ENCODE data around the gene MGAT4A. TPM values are rescaled to one million over a fixed set of nuclear protein-coding genes. Genes with fewer than 3 reads are reported as not detected.
A peak's percentile ranks its signal among the peaks of the same experiment; 100 is the strongest.

MGAT4A gene
- total RNA-seq, 8 experiments from 2014 or later: 0.87 to 52.7 (median 14.8) TPM

- Histone ChIP-seq H3K27ac (no peak overlapping the region), H3K4me3 (no peak overlapping the region), H3K4me1 (replicated peaks in 1 of 2) (no peaks in the 10 kb centered on the region)
- ATAC-seq (replicated peaks in 6 of 8): no peak
- 47 to 100% (median 77%) methylated on average over 1 to 5 of the region's 5 CpGs; no CpG with 5 or more reads in 1 of the 10 experiments for WGBS, 10 experiments
- in situ Hi-C loops (cut with MboI; ENCODE audit: low pct_unique_long_range_greater_than_20kb in 2 of 9, low sequenced_read_pairs in 9 of 9, unreplicated experiment in 9 of 9): no loop called here
These were observed 27.2 kb downstream of the MGAT4A start for GRCh38 chr2:98703738-98704137.

- Histone ChIP-seq H3K4me1 (replicated peaks in 1 of 2) (no peaks in the 10 kb centered on the region), H3K27ac (no peak overlapping the region), H3K4me3 (no peak overlapping the region)
- ATAC-seq (replicated peaks in 6 of 8): no peak
- in situ Hi-C loops (cut with MboI; ENCODE audit: low pct_unique_long_range_greater_than_20kb in 2 of 9, low sequenced_read_pairs in 9 of 9, unreplicated experiment in 9 of 9): no loop called here
- WGBS, 10 experiments: 11 to 100% (median 84%) methylated on average over 2 to 6 of the region's 6 CpGs
These were observed 27.9 kb downstream of the MGAT4A start for GRCh38 chr2:98702858-98703620.

DNA sequence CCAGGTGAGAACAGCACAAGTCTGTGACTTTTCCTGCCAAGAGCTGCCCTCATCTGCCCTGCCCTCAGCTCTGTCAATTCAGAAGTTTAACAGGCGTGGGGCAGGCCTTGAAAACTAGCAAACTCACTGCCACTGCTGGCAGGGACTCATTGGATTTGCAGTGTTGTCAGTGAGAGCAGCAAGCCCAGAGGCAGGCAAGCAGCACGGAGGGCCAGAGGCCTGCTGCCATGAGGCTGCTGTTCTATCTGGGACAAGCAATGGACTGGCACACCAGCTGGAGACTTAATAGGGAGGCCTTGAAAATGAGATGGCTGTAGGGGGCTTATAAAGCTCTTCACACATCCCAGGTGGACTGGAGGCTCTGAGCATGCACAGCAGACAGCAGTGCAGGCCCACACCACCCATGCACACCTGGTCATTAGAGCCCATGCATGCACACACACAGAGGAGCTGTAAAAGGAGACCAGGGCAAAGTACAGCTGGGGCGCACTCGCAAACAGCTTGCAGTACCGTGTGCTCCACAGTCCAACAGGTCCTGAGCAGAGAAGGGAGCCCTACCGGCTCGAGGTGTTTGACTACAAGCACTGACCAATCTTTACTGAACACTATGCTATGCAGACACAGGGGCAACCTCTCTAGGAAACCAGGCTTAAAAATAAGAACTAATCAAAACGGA is 28.7 kb downstream of the MGAT4A start:
- no peaks in the 10 kb centered on the region for H3K4me1 ChIP-seq (replicated peaks in 1 of 2)
- ATAC-seq (replicated peaks in 6 of 8): peak in 2 of 8 experiments; percentile 21 to 30
- in situ Hi-C loops (cut with MboI; ENCODE audit: low pct_unique_long_range_greater_than_20kb in 2 of 9, low sequenced_read_pairs in 9 of 9, unreplicated experiment in 9 of 9): no loop called here
- 17 to 100% (median 71%) methylated on average over 1 to 7 of the region's 8 CpGs for WGBS, 10 experiments
- H3K4me3 ChIP-seq: no peak overlapping the region
- H3K27ac ChIP-seq: no peak overlapping the region

GRCh38 chr2:98701230-98701629 is 29.7 kb downstream of the MGAT4A start:
- ATAC-seq (replicated peaks in 6 of 8): no peak
- 89 to 100% (median 90%) methylated on average over 1 of the region's 1 CpG; no CpG with 5 or more reads in 5 of the 10 experiments for WGBS, 10 experiments
- Histone ChIP-seq H3K4me3 (no peak overlapping the region), H3K27ac (no peak overlapping the region), H3K4me1 (replicated peaks in 1 of 2) (no peaks in the 10 kb centered on the region)
- in situ Hi-C loops (cut with MboI; ENCODE audit: low pct_unique_long_range_greater_than_20kb in 2 of 9, low sequenced_read_pairs in 9 of 9, unreplicated experiment in 9 of 9): no loop called here

DNA sequence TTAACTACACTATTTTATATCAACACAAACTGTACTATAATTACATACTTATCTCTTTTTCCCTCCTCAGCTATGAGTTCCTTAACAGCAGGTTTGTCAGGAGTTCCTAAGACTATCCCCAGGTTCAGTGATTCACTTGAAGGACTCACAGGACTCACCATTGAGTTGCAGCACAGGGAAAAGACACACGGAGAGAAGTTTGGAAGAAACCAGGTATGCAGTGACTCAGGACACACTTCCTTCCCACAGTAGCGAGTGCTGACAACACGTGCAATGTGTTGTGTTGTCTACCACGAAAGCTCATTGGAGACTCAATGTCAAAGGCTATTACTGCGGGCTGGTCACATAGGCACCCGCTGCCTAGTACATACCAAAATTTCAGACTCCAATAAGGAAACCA is 32.0 kb downstream of the MGAT4A start:
- WGBS, 10 experiments: 57 to 100% (median 88%) methylated on average over 1 to 6 of the region's 6 CpGs; no CpG with 5 or more reads in 1 of the 10 experiments
- Histone ChIP-seq H3K27ac (no peak overlapping the region), H3K4me1 (replicated peaks in 1 of 2) (no peaks in the 10 kb centered on the region), H3K4me3 (no peak overlapping the region)
- in situ Hi-C loops (cut with MboI; ENCODE audit: low pct_unique_long_range_greater_than_20kb in 2 of 9, low sequenced_read_pairs in 9 of 9, unreplicated experiment in 9 of 9): no loop called here
- ATAC-seq (replicated peaks in 6 of 8): no peak

GRCh38 chr2:98697651-98698337 is 33.1 kb downstream of the MGAT4A start:
- WGBS, 10 experiments: 13 to 94% (median 65%) methylated on average over 1 to 5 of the region's 5 CpGs
- no peak for ATAC-seq (replicated peaks in 6 of 8)
- no peak overlapping the region for H3K4me3 ChIP-seq
- no peak overlapping the region for H3K27ac ChIP-seq
- in situ Hi-C loops (cut with MboI; ENCODE audit: low pct_unique_long_range_greater_than_20kb in 2 of 9, low sequenced_read_pairs in 9 of 9, unreplicated experiment in 9 of 9): no loop called here
- no peaks in the 10 kb centered on the region for H3K4me1 ChIP-seq (replicated peaks in 1 of 2)

GRCh38 chr2:98696200-98696599 is 34.7 kb downstream of the MGAT4A start:
- H3K4me1 ChIP-seq (replicated peaks in 1 of 2): peaks cover 0 to under 1% of the 10 kb centered on the region in 2 donors
- WGBS, 10 experiments: 49 to 96% (median 89%) methylated on average over 1 to 4 of the region's 4 CpGs; no CpG with 5 or more reads in 3 of the 10 experiments
- no peak overlapping the region for H3K4me3 ChIP-seq
- ATAC-seq (replicated peaks in 6 of 8): no peak
- in situ Hi-C loops (cut with MboI; ENCODE audit: low pct_unique_long_range_greater_than_20kb in 2 of 9, low sequenced_read_pairs in 9 of 9, unreplicated experiment in 9 of 9): no loop called here
- H3K27ac ChIP-seq: no peak overlapping the region

- WGBS, 10 experiments: 40 to 100% (median 89%) methylated on average over 1 to 3 of the region's 3 CpGs; no CpG with 5 or more reads in 6 of the 10 experiments
These were observed 35.7 kb downstream of the MGAT4A start for GRCh38 chr2:98695255-98695654.

DNA sequence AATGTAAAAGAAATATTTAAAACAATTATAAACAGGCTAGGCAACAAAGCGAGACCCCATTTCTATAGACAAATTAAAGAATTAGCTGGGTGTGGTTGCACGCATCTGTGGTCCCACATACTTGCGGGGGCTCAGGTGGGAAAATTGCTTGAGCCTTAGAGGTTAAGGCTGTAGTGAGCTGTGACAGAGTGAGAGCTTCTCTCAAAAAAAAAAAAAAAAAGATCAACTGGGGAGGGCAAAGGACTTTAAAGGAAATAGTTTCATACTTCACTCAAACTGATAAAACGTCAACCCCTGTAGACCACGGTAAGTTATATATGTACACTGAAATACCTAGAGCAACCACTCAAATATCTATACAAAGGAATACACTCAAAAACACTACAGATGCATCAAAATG is 37.5 kb downstream of the MGAT4A start:
- in situ Hi-C loops (cut with MboI; ENCODE audit: low pct_unique_long_range_greater_than_20kb in 2 of 9, low sequenced_read_pairs in 9 of 9, unreplicated experiment in 9 of 9): no loop called here
- 77 to 100% (median 95%) methylated on average over 3 to 5 of the region's 5 CpGs for WGBS, 10 experiments
- no peak for ATAC-seq (replicated peaks in 6 of 8)

More at GRCh38 chr2:98695255-98695654, 35.7 kb downstream of the MGAT4A start:
- ATAC-seq (replicated peaks in 6 of 8): peak in 3 of 8 experiments; percentile 44 to 73 (median 62)
- in situ Hi-C loops (cut with MboI; ENCODE audit: low pct_unique_long_range_greater_than_20kb in 2 of 9, low sequenced_read_pairs in 9 of 9, unreplicated experiment in 9 of 9): no loop called here
- H3K4me1 ChIP-seq (replicated peaks in 1 of 2): peaks cover 0 to 3% of the 10 kb centered on the region in 2 donors
- no peak overlapping the region for H3K4me3 ChIP-seq
- H3K27ac ChIP-seq: no peak overlapping the region

DNA sequence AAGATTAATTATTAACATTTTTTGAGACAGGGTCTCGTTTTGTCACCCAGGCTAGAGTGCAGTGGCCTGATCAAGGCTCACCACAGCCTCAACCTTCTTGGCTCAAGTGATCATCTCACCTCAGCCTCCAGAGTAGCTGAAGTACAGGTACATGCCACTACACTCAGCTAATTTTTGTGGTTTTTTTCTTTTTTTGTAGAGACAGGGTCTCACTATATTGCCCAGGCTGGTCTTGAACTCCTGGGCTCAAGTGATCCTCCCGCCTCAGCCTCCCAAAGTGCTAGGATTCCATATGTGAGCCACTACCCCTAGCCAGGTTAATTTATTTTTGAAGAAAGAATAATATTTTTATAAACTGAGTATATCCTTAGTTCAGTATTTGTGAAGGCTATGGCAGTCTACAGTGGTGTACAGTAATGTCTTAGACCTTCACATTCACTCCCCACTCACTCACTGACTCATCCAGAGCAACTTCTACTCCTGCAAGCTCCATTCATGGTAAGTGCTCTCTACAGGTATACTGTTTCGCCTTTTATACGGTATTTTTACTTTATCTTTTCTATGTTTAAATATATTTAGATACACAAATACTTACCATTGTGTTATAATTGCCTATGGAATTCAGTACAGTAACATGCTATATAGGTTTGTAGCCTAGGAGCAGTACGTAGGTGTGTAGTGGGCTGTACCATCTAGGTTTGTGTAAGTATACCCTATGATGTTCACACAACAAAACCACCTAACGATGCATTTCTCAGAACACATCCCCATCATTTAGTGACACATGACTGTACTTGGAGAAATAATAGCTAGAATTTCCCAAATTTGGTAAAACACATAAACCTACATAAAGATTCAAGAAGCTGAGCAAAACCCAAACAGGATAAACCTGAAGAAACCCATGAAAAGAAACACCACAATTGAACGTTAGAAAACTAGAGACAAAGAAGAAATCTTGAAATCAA is 38.6 kb downstream of the MGAT4A start:
- in situ Hi-C loops (cut with MboI; ENCODE audit: low pct_unique_long_range_greater_than_20kb in 2 of 9, low sequenced_read_pairs in 9 of 9, unreplicated experiment in 9 of 9): no loop called here
- no peak for ATAC-seq (replicated peaks in 6 of 8)
- Histone ChIP-seq H3K27ac (no peak overlapping the region), H3K4me1 (replicated peaks in 1 of 2) (peaks cover 3 to 8% of the 10 kb centered on the region in 2 donors), H3K4me3 (no peak overlapping the region)
- WGBS, 10 experiments: 54 to 100% (median 90%) methylated on average over 1 to 7 of the region's 7 CpGs

More for the DNA sequence above, 37.5 kb downstream of the MGAT4A start:
- Histone ChIP-seq H3K4me1 (replicated peaks in 1 of 2) (peaks cover 0 to 3% of the 10 kb centered on the region in 2 donors), H3K27ac (no peak overlapping the region), H3K4me3 (no peak overlapping the region)

GRCh38 chr2:98691303-98691702 is 39.6 kb downstream of the MGAT4A start:
- in situ Hi-C loops (cut with MboI; ENCODE audit: low pct_unique_long_range_greater_than_20kb in 2 of 9, low sequenced_read_pairs in 9 of 9, unreplicated experiment in 9 of 9): no loop called here
- peaks cover 3 to 8% of the 10 kb centered on the region in 2 donors for H3K4me1 ChIP-seq (replicated peaks in 1 of 2)
- 25 to 100% (median 100%) methylated on average over 1 to 3 of the region's 3 CpGs; no CpG with 5 or more reads in 3 of the 10 experiments for WGBS, 10 experiments
- H3K27ac ChIP-seq: no peak overlapping the region
- no peak overlapping the region for H3K4me3 ChIP-seq
- peak in 6 of 8 experiments; percentile 24 to 99 (median 68) for ATAC-seq (replicated peaks in 6 of 8)
